H54 (cell line): ENCODE measurements around the gene PYGO2.
"Not testable (repeated sequence)": the region's sequence is repeated elsewhere in the genome, so short reads cannot be mapped to it uniquely, and the experiment has no call there.

Source experiments
- DNase-seq: peaks from one replicate; pipeline ENCODE4 v3.0.0; 2011; ENCODE audit warnings: low spot score, mixed read lengths; ENCODE audit not compliant: insufficient read length
- FAIRE-seq: peaks from 3 replicates; lab custom pipeline; 2011; peaks lifted over from hg19 to GRCh38; lab: Jason Lieb, UNC
- POLR2A ChIP-seq: IDR thresholded peaks from 2 replicates; pipeline ENCODE4 v1.6.1; 2011; ENCODE audit warnings: low read depth, mild to moderate bottlenecking, low read length

Gene PYGO2

GRCh38 chr1:154978360-154978759 lies 16.8 kb upstream of the PYGO2 start:
- no peak for TF ChIP-seq POLR2A

GRCh38 chr1:154977762-154978161 lies 16.2 kb upstream of the PYGO2 start:
- DNase-seq, FAIRE-seq: not testable (repeated sequence)

More at GRCh38 chr1:154978360-154978759, 16.8 kb upstream of the PYGO2 start:
- no peak for FAIRE-seq
- DNase-seq: no peak

- DNase-seq: no peak
- peak; percentile 37; the same call in 1 of the 2 replicates for TF ChIP-seq POLR2A
- no peak for FAIRE-seq
These were observed 14.0 kb upstream of the PYGO2 start for GRCh38 chr1:154975409-154976059.

- FAIRE-seq (no peak), DNase-seq (peak; percentile 77)
- TF ChIP-seq POLR2A: peak; percentile 65; the same call in 1 of the 2 replicates
These were observed 13.3 kb upstream of the PYGO2 start for GRCh38 chr1:154974808-154975408.

GRCh38 chr1:154974102-154974807 lies 12.7 kb upstream of the PYGO2 start, which contains the start of gene CKS1B:
TSS of gene CKS1B (plus strand) at chr1:154974681. CDS start at chr1:154974746, 65 bp downstream.
- DNase-seq: peak; percentile 86
- no peak; the same call in 1 of the 2 replicates for TF ChIP-seq POLR2A
- peak; percentile 52 for FAIRE-seq

- TF ChIP-seq POLR2A: peak; percentile 53; the same call in 1 of the 2 replicates
- DNase-seq: peak; percentile 58
- FAIRE-seq: peak; percentile 33
These were observed 11.9 kb upstream of the PYGO2 start for GRCh38 chr1:154973344-154974101.

GRCh38 chr1:154972517-154973343 lies 11.1 kb upstream of the PYGO2 start:
- DNase-seq (peak; percentile 71), FAIRE-seq (no peak)
- peak; percentile 38; the same call in 1 of the 2 replicates for TF ChIP-seq POLR2A

GRCh38 chr1:154972213-154972516 lies 10.6 kb upstream of the PYGO2 start:
- FAIRE-seq (no peak), DNase-seq (no peak)
- TF ChIP-seq POLR2A: no peak

GRCh38 chr1:154971341-154971998 lies 9.9 kb upstream of the PYGO2 start:
- TF ChIP-seq POLR2A: no peak
- FAIRE-seq: no peak
- no peak for DNase-seq

- peak; percentile 96 for TF ChIP-seq POLR2A
- no peak for FAIRE-seq
- DNase-seq: peak; percentile 90
These were observed 9.2 kb upstream of the PYGO2 start, which contains the start of gene SHC1 for GRCh38 chr1:154970631-154971340. TSS of gene SHC1 (minus strand) at chr1:154970747. CDS start at chr1:154970526, 221 bp downstream.

- TF ChIP-seq POLR2A: no peak; the same call in 1 of the 2 replicates
- FAIRE-seq (no peak), DNase-seq (no peak)
These were observed 8.4 kb upstream of the PYGO2 start for GRCh38 chr1:154969860-154970452.
